HCT116 (cell line): ENCODE measurements around the gene MEIS2.

Source experiments
- CBX3 ChIP-seq: IDR thresholded peaks from 2 replicates; pipeline ENCODE4 v1.6.1; 2012; ENCODE audit warnings: low read depth
- CTCF ChIP-seq, 3 experiments: fragments of 200-600 bp in 1 of 3; sonication (generic) in 1 of 3; IDR thresholded peaks in 2 of 3; conservative IDR thresholded peaks in 1 of 3; 2 replicates each; pipeline ENCODE4 v1.5.1; 2012 to 2017; ENCODE audit warnings: low read depth in 2 of 3, low read length in 2 of 3, antibody characterized with exemption in 1 of 3, borderline replicate concordance in 1 of 3, control low read depth in 1 of 3, mild to moderate bottlenecking in 1 of 3, mixed read lengths in 1 of 3, mixed run types in 1 of 3, moderate library complexity in 1 of 3; ENCODE audit not compliant: insufficient read depth in 1 of 3
- SIN3A ChIP-seq: IDR thresholded peaks from 2 replicates; pipeline ENCODE4 v1.6.1; 2012; ENCODE audit warnings: low read depth
- TCF7L2 ChIP-seq: IDR thresholded peaks from 2 replicates; pipeline ENCODE4 v1.7.0; 2011; ENCODE audit warnings: borderline replicate concordance, inconsistent platforms; ENCODE audit not compliant: insufficient read depth, insufficient read length; ENCODE audit errors: extremely low read depth
- YY1 ChIP-seq: IDR thresholded peaks from 2 replicates; pipeline ENCODE4 v1.6.1; 2011; ENCODE audit warnings: low read length, low read depth, moderate library complexity, mild to moderate bottlenecking; ENCODE audit not compliant: insufficient replicate concordance; ENCODE audit errors: extremely low read depth

- TF ChIP-seq YY1 (no peak), TCF7L2 (no peak), CBX3 (no peak), SIN3A (no peak), CTCF (IDR thresholded peaks at IDR 0.05 in 2 of 3, conservative IDR thresholded peaks at IDR 0.05 in 1 of 3; ENCODE audit: borderline replicate concordance in 1 of 3, insufficient read depth in 1 of 3, low read depth in 2 of 3, low read length in 2 of 3) (no peak)
These were observed 175.3 kb downstream of the MEIS2 start for GRCh38 chr15:36925049-36925448.
